HFFc6 (cell line): ENCODE data around the gene IER2. TPM values are rescaled to one million over a fixed set of nuclear protein-coding genes. Genes with fewer than 3 reads are reported as not detected.
"Not testable (repeated sequence)": the region's sequence is repeated elsewhere in the genome, so short reads cannot be mapped to it uniquely, and the experiment has no call there.

ENCODE experiments used
- DNase-seq: peaks from one replicate; pipeline ENCODE4 v3.0.0-alpha.2; 2018
- H3K27ac Mint-ChIP-seq: 2 replicates; pipeline ENCODE4 v1.8.0; 2020; ENCODE audit warnings: mild to moderate bottlenecking, mixed read lengths
- H3K27me3 Mint-ChIP-seq: 2 replicates; pipeline ENCODE4 v1.8.0; 2021; ENCODE audit warnings: mild to moderate bottlenecking, moderate library complexity, mixed read lengths; ENCODE audit not compliant: insufficient read depth
- H3K36me3 Mint-ChIP-seq: 2 replicates; pipeline ENCODE4 v1.8.0; 2021; ENCODE audit warnings: low read depth, mixed read lengths
- H3K4me1 Mint-ChIP-seq: 2 replicates; pipeline ENCODE4 v1.8.0; 2020; ENCODE audit warnings: low read depth, mixed read lengths
- H3K4me3 Mint-ChIP-seq: 2 replicates; pipeline ENCODE4 v1.8.0; 2020; ENCODE audit warnings: mild to moderate bottlenecking, moderate library complexity, mixed read lengths
- H3K9me3 Mint-ChIP-seq: 2 replicates; pipeline ENCODE4 v1.8.0; 2020; ENCODE audit warnings: mild to moderate bottlenecking, mixed read lengths
- total RNA-seq, 6 experiments: library from RNA; stranded (reverse); fragmentation: NEBNext Ultra II Directional; extraction: Animal tissue kit (Norgen Biotek cat#: 25700); gene quantifications; 2 replicates in 1 of 6; 3 replicates in 5 of 6; pipeline ENCODE4 v1.2.3, GENCODE V29; 2021
- TF ChIP-seq, protein P1 (sequence below): fragments of 200-600 bp; sonication (generic); IDR thresholded peaks from 2 replicates; pipeline ENCODE4 v1.5.0; 2021; ENCODE audit warnings: antibody characterized with exemption, mild to moderate bottlenecking

Gene IER2
- total RNA-seq, 6 experiments from 2014 or later: 68.9 to 91.2 (median 87.7) TPM

DNA sequence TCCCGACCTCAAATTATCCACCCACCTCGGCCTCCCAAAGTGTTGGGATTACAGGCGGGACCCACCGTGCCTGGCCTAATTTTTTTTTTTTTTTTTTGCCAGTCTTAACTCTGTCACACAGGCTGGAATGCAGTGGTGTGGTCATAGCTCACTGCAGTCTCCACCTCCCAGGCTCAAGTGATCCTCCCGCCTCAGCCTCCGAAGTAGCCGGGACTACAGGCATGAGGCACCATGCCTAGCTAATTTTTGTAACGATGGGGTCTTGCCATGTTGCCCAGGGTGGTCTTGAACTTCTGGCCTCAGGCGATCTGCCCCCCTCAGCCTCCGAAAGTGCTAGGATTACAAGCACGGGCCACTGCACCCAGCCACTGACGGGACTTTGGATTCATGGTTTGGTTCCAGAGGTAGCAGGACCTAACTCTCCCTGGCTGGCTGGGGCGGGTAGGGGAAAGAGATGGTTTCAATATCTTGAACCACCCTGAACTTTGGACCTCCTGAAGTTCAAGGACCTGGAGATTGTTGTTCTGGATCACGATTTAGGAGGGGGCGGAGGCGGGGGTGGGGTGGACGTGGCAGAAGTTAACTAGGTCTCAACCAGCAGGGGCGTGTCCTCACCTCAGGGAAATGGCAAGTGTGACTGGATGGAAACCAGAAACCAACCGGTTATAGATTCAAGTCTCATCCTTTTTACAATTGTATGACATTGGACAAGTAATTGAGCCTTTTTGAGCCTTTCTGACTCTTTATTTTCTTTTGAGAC lies 40.8 kb downstream of the IER2 start:
- DNase-seq: no peak
- H3K36me3 Mint-ChIP-seq: peaks cover 3% of the 10 kb centered on the region; the same call in 1 of the 2 replicates
- H3K4me3 Mint-ChIP-seq: no peak overlapping the region
- TF ChIP-seq, protein P1, sequence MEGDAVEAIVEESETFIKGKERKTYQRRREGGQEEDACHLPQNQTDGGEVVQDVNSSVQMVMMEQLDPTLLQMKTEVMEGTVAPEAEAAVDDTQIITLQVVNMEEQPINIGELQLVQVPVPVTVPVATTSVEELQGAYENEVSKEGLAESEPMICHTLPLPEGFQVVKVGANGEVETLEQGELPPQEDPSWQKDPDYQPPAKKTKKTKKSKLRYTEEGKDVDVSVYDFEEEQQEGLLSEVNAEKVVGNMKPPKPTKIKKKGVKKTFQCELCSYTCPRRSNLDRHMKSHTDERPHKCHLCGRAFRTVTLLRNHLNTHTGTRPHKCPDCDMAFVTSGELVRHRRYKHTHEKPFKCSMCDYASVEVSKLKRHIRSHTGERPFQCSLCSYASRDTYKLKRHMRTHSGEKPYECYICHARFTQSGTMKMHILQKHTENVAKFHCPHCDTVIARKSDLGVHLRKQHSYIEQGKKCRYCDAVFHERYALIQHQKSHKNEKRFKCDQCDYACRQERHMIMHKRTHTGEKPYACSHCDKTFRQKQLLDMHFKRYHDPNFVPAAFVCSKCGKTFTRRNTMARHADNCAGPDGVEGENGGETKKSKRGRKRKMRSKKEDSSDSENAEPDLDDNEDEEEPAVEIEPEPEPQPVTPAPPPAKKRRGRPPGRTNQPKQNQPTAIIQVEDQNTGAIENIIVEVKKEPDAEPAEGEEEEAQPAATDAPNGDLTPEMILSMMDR: no peak
- H3K27me3 Mint-ChIP-seq: 0 out of 2 replicates have a peak, but pooled peaks cover 2% of the 10 kb centered on the region
- H3K9me3 Mint-ChIP-seq: no peaks in the 10 kb centered on the region
- no peak overlapping the region for H3K27ac Mint-ChIP-seq
- no peaks in the 10 kb centered on the region for H3K4me1 Mint-ChIP-seq

DNA sequence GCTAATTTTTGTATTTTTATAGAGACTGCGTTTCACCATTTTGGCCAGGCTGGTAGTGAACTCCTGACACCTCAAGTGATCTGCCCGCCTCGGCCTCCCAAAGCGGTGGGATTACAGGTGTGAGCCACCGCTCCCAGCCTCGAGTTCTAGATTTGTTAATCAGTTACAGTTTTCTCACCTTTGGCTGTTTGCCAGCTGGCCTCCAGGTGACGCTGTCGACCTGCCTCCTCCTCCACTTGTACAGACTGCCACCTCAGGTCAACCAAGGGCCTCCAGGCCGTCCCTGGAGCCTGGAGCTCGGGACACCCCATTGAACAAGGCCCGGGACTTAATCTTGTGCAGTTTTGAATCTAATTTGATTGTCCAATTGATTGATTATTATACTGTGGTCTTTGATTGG lies 45.5 kb downstream of the IER2 start:
- 0 out of 2 replicates have a peak, but pooled peaks cover 1% of the 10 kb centered on the region for H3K27me3 Mint-ChIP-seq
- H3K36me3 Mint-ChIP-seq: no peaks in the 10 kb centered on the region
- no peak overlapping the region for H3K27ac Mint-ChIP-seq
- DNase-seq: no peak
- no peaks in the 10 kb centered on the region for H3K9me3 Mint-ChIP-seq
- TF ChIP-seq, protein P1: no peak
- no peak overlapping the region for H3K4me3 Mint-ChIP-seq
- no peaks in the 10 kb centered on the region for H3K4me1 Mint-ChIP-seq

DNA sequence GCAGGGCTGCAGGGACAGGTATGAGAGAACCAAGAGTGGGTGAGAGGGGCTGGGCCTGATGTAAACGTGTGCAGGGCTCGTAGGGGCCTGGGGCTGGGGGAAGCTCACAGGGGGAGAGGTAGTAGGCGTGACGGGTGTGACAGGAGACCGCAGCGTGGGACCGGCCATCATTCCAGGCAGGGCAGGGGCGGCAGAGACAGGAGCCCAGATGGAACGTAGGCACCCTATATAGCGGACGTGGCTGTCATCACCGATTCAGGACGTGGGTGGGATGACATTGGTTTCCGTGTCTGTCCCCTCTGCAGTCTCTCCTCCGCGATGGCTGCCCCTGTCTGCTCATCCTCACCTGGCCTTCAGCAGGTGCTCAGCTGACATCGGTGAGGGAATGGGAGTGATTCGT lies 48.4 kb downstream of the IER2 start:
- DNase-seq: no peak
- H3K4me3 Mint-ChIP-seq: no peak overlapping the region

DNA sequence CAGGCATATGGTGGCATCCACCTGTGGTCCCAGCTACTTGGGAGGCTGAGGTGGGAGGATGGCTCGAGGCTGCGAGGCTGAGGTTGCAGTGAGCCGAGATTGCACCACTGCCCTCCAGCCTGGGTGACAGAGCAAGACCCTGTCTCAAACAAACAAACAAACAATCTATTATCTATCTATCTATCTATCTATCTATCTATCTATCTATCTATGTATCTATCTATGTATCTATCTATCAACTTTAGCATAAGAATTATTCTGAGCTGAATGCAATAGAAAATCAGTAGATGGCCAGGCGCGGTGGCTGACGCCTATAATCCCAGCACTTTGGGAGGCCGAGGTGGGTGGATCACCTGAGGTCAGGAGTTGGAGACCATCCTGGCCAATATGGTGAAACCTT lies 51.9 kb downstream of the IER2 start:
- not testable (repeated sequence) for H3K36me3 Mint-ChIP-seq, H3K27me3 Mint-ChIP-seq, H3K4me3 Mint-ChIP-seq, DNase-seq, H3K4me1 Mint-ChIP-seq, H3K27ac Mint-ChIP-seq, H3K9me3 Mint-ChIP-seq

More for the DNA sequence above, 48.4 kb downstream of the IER2 start:
- H3K27ac Mint-ChIP-seq: no peak overlapping the region
- H3K9me3 Mint-ChIP-seq: no peaks in the 10 kb centered on the region
- TF ChIP-seq, protein P1: no peak
- no peaks in the 10 kb centered on the region for H3K4me1 Mint-ChIP-seq
- no peaks in the 10 kb centered on the region for H3K36me3 Mint-ChIP-seq
- peaks cover 1% of the 10 kb centered on the region; the same call in 1 of the 2 replicates for H3K27me3 Mint-ChIP-seq

Other genes starting within 250 kb of the IER2 start
- 1 to 10 TPM in 3 of 6 experiments, under 1 TPM in 3; 0.28 to 1.7 (median 0.91) TPM for gene SYCE2, start 231.1 kb upstream of the IER2 start, total RNA-seq
- 100 to 1,000 TPM in 1 of 6 experiments, 10 to 100 TPM in 5; 87.8 to 101 (median 90.4) TPM for gene FARSA, start 216.7 kb upstream of the IER2 start, total RNA-seq
- gene CALR, start 211.8 kb upstream of the IER2 start, total RNA-seq: 1,000 to 10,000 TPM; 1,716 to 2,461 (median 2,371) TPM
- 100 to 1,000 TPM; 108 to 140 (median 129) TPM for gene RAD23A, start 204.5 kb upstream of the IER2 start, total RNA-seq
- 10 to 100 TPM; 34.3 to 54.3 (median 46.9) TPM for gene GADD45GIP1, start 193.2 kb upstream of the IER2 start, total RNA-seq
- not detected for gene DAND5, start 180.8 kb upstream of the IER2 start, total RNA-seq
- 100 to 1,000 TPM; 129 to 161 (median 142) TPM for gene NFIX, start 154.9 kb upstream of the IER2 start, total RNA-seq
- gene LYL1, start 47.6 kb upstream of the IER2 start, total RNA-seq: 1 to 10 TPM; 1.5 to 5.1 (median 4.2) TPM
- 10 to 100 TPM; 36.3 to 49.9 (median 39.6) TPM for gene TRMT1, start 33.7 kb upstream of the IER2 start, total RNA-seq
- 100 to 1,000 TPM; 126 to 146 (median 139) TPM for gene NACC1, start 32.1 kb upstream of the IER2 start, total RNA-seq
- gene STX10, start within 50 bp of the IER2 start, total RNA-seq: 10 to 100 TPM; 48.5 to 63.4 (median 54.0) TPM